Neutrophil (primary cell): ENCODE measurements around the gene FOXL1.

ENCODE experiments used
- H3K27ac ChIP-seq: fragments of 200-600 bp; sonication (generic); 2 replicates; pipeline ENCODE4 v1.5.1; 2016; ENCODE audit warnings: mild to moderate bottlenecking, moderate library complexity
- H3K27me3 ChIP-seq: fragments of 200-600 bp; sonication (generic); 2 replicates; pipeline ENCODE4 v1.6.0; 2016; ENCODE audit warnings: mild to moderate bottlenecking
- H3K36me3 ChIP-seq: fragments of 200-600 bp; sonication (generic); 2 replicates; pipeline ENCODE4 v1.5.1; 2017
- H3K4me1 ChIP-seq, 2 experiments: fragments of 200-600 bp in 1 of 2; sonication (generic) in 1 of 2; 1 replicate in 1 of 2; 2 replicates in 1 of 2; pipeline versions ENCODE4 v1.5.1 to v1.6.1; 2013 to 2016; ENCODE audit warnings: low read depth in 1 of 2, low read length in 1 of 2, mild to moderate bottlenecking in 1 of 2, moderate library complexity in 1 of 2; ENCODE audit not compliant: control insufficient read depth in 1 of 2, insufficient read depth in 1 of 2
- H3K4me3 ChIP-seq, 2 experiments: fragments of 200-600 bp in 1 of 2; sonication (generic) in 1 of 2; 1 replicate in 1 of 2; 2 replicates in 1 of 2; pipeline ENCODE4 v1.5.1; 2013 to 2016; ENCODE audit warnings: low read depth in 1 of 2, low read length in 1 of 2, mild to moderate bottlenecking in 1 of 2, moderate library complexity in 1 of 2
- H3K9me3 ChIP-seq: fragments of 200-600 bp; sonication (generic); 2 replicates; pipeline ENCODE4 v1.5.1; 2016
- TF ChIP-seq, protein P1 (sequence below): fragments of 200-600 bp; sonication (generic); IDR thresholded peaks from 2 replicates; pipeline ENCODE4 v1.5.1; 2016; ENCODE audit warnings: antibody characterized with exemption

The FOXL1 gene

DNA sequence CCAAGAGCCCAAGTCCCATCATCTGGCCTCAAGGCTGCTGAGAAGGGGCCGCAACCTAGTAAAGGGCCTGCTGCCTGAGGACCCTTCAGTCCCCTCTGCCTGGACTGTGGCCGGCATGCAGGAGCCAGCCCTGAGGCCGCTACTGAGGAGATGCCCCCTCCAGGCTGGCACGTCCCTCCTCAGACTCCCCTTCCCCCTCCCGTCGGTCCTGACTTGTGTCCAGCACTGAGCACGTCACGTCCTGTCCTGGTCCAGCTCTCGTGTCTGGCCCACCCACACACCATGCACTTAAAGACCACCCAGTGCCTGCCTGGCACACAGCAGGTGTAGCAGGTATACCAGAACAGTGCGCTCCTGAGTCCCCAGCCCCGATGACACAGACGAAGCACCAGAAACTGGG, 32.9 kb upstream of the FOXL1 start:
- no peaks in the 10 kb centered on the region for H3K27me3 ChIP-seq
- TF ChIP-seq, protein P1, sequence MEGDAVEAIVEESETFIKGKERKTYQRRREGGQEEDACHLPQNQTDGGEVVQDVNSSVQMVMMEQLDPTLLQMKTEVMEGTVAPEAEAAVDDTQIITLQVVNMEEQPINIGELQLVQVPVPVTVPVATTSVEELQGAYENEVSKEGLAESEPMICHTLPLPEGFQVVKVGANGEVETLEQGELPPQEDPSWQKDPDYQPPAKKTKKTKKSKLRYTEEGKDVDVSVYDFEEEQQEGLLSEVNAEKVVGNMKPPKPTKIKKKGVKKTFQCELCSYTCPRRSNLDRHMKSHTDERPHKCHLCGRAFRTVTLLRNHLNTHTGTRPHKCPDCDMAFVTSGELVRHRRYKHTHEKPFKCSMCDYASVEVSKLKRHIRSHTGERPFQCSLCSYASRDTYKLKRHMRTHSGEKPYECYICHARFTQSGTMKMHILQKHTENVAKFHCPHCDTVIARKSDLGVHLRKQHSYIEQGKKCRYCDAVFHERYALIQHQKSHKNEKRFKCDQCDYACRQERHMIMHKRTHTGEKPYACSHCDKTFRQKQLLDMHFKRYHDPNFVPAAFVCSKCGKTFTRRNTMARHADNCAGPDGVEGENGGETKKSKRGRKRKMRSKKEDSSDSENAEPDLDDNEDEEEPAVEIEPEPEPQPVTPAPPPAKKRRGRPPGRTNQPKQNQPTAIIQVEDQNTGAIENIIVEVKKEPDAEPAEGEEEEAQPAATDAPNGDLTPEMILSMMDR = no peak
- peaks cover 99% of the 10 kb centered on the region for H3K36me3 ChIP-seq
- no peak overlapping the region for H3K27ac ChIP-seq
- no peaks in the 10 kb centered on the region for H3K4me1 ChIP-seq
- H3K4me3 ChIP-seq = no peak overlapping the region
- no peaks in the 10 kb centered on the region for H3K9me3 ChIP-seq

DNA sequence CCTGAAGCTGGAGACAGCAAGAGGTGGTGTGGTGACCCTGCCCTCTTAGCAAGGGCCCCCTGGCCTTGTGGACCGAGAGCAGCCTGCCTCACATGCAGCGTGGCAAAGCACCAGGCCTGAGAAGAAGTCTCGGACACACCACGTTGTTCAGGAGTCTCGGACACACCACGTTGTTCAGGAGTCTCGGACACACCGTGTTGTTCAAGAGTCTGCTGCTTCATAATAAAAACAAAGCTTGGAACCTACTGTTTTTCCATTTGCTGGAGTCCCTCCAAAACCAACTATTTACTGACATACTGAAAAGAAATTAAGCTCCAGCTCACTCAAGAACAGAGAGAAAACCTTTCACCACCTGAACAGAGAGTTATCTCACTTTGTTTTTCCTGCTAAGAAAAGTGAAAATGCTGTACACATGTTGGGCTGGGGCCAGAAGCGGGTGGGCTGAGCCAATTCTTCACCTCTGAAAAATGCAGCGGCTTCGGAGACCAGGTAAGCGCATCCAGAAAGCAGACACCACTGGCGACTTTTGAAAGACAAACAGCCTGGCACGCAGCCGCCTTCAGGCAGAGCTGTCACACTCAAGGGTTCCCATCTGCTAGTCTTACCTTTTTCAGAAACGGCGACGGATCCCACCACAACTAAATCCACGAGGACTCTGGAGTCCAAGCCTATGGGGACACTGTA, 32.3 kb upstream of the FOXL1 start:
- no peaks in the 10 kb centered on the region for H3K9me3 ChIP-seq
- H3K4me3 ChIP-seq = no peak overlapping the region
- TF ChIP-seq, protein P1 = no peak
- peaks cover 98% of the 10 kb centered on the region for H3K36me3 ChIP-seq
- no peaks in the 10 kb centered on the region for H3K4me1 ChIP-seq
- no peaks in the 10 kb centered on the region for H3K27me3 ChIP-seq
- H3K27ac ChIP-seq = no peak overlapping the region

DNA sequence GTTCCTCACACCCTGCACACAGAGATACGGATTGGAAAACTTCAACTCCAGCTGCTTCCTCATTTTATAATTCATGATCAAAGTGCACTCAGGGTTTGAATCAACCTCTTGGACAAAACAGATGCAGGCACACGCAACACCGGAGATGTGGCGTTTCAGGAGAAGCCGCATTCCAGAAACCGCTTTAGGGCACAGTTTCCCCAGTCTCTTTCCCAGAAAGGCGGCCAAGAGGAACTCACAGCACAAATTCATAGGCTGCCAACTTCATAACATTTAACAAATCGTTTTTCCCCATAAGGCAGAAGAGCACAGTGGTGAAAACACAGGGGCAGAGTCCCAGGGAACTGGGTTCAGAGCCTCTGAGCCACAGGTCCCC, 31.7 kb upstream of the FOXL1 start:
- Histone ChIP-seq H3K27me3 (no peaks in the 10 kb centered on the region), H3K9me3 (no peaks in the 10 kb centered on the region), H3K36me3 (peaks cover 98% of the 10 kb centered on the region), H3K4me3 (no peak overlapping the region), H3K4me1 (no peaks in the 10 kb centered on the region), H3K27ac (no peak overlapping the region)
- TF ChIP-seq, protein P1 = no peak

DNA sequence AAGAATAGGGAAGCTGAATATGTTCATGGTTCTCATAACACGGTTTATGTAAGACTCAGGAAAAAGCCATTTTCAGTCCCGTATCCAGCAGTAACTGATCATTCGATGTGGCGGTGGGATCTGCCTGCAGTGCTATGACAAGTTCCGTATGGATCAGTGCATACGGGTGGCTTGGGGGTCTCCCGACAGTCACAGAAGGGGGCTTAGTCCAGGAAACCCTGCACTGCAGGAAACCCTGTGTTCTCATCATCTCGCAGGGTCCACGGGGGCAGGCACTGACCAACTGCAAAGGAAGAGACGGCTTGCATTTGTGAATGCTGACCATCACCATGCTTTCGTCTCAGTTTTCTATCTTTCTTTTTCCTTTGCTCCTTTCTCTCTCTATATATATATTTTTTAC, 31.1 kb upstream of the FOXL1 start:
- Histone ChIP-seq H3K4me1 (no peaks in the 10 kb centered on the region), H3K9me3 (no peaks in the 10 kb centered on the region), H3K4me3 (no peak overlapping the region), H3K27ac (no peak overlapping the region), H3K27me3 (no peaks in the 10 kb centered on the region), H3K36me3 (peaks cover 97% of the 10 kb centered on the region)
- TF ChIP-seq, protein P1 = no peak

DNA sequence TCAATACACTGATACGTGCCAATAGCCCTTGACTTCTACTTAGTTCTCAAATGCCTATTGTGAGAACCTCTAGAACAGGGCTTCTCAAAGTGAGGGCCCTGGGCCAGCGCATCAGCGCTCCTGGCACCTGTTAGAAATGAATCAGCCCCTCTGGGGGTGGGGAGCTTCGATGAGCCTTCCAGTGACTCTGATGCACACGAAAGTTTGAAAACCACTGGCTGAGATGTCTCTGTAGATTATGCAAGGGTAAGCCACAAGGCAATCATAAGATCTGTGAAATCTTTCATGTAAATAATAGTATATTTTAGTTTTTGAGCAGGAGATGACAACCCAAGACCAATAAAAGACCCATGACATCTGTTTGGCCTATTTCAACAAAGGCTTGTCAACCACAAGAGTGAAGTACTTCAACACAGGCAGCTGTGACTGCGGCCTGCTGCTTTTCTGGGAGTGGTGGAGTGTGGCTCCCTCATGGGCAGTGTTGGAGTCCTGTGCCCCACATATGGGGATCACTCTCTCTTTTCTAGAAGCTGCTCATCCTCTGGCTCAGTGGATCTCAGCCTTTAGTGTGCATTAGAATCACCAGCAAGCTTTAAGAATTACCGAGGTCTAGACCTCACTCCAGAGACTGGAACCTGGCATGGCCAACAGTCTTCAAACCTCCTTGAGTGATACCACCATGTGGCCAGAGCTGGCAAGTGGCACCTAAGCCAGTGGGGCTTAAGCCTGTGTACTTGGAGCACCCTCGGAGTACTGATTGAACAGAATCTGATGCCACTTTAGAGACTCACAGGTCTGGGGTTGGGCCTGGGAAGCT, 29.1 kb upstream of the FOXL1 start:
- Histone ChIP-seq H3K36me3 (peaks cover 77% of the 10 kb centered on the region), H3K27ac (no peak overlapping the region), H3K9me3 (no peaks in the 10 kb centered on the region), H3K27me3 (no peaks in the 10 kb centered on the region), H3K4me3 (no peak overlapping the region), H3K4me1 (peaks cover 2 to 3% of the 10 kb centered on the region in 2 experiments)
- TF ChIP-seq, protein P1 = no peak
